ENCODE data around the gene MTHFSD. TPM values are rescaled to one million over a fixed set of nuclear protein-coding genes. Genes with fewer than 3 reads are reported as not detected.

Gene MTHFSD
- total and polyA plus RNA-seq, 11 donors = 3.9 to 17.0 (median 11.4) TPM

DNA sequence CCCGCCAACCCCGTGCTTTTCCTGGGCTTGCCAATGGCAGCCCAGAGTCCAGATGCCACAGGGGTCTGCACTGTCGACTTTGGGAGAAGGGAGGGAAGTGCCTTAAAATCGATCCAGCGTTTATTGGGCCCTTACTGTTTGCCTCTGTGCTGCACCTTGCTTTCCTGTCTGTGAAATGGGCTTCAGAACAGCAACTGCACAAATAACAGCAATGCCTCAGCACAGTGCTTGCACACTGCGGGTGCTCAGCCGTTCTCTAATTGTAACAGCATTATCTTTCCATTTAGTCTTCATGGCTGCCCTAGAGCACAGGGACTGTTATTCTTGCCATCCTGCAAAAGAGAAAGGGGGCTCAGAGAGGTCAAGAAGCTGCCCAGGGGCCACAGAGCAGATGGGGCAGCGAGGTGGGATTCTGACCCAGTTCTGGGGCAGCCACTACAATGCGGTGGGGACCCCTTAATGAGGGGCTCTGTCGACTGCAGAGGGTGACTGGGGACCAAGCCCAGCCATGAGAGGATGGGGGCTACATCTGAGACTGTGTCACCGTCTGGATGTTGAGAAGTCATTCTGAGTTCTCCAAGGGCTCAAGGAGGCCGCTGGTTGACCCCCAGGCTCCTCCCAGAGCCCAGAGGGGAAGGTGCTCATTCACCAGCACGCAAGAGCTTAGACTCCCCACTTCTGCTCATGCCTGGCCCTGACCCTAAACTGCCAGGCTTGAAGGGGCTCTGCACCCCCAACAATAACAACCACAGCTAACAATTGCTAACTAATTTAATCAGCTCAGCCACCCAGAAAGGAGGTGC is 54.1 kb downstream of the MTHFSD start:
- Histone ChIP-seq H3K4me3 (no peak overlapping the region), H3K36me3 (no peaks in the 10 kb centered on the region), H3K27me3 (peaks cover 84 to 100% (median 98%) of the 10 kb centered on the region in 9 donors), H3K27ac (peak overlapping the region in 1 of 12 donors; percentile 97), H3K4me1 (peaks cover 0 to 38% (median 13%) of the 10 kb centered on the region in 12 donors), H3K9me3 (no peaks in the 10 kb centered on the region)
- DNase-seq (peak in 1 of 5 donors; percentile 28), ATAC-seq (no peak)
- no peak for TF ChIP-seq POLR2A (IDR thresholded peaks at IDR 0.05)
- TF ChIP-seq, protein P1, sequence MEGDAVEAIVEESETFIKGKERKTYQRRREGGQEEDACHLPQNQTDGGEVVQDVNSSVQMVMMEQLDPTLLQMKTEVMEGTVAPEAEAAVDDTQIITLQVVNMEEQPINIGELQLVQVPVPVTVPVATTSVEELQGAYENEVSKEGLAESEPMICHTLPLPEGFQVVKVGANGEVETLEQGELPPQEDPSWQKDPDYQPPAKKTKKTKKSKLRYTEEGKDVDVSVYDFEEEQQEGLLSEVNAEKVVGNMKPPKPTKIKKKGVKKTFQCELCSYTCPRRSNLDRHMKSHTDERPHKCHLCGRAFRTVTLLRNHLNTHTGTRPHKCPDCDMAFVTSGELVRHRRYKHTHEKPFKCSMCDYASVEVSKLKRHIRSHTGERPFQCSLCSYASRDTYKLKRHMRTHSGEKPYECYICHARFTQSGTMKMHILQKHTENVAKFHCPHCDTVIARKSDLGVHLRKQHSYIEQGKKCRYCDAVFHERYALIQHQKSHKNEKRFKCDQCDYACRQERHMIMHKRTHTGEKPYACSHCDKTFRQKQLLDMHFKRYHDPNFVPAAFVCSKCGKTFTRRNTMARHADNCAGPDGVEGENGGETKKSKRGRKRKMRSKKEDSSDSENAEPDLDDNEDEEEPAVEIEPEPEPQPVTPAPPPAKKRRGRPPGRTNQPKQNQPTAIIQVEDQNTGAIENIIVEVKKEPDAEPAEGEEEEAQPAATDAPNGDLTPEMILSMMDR (IDR thresholded peaks at IDR 0.05) = no peak
- intact Hi-C loops (cut with DNase I) = no loop called here
- WGBS, 4 donors = 3 to 8% (median 6%) methylated on average over 5 to 13 of the region's 13 CpGs

DNA sequence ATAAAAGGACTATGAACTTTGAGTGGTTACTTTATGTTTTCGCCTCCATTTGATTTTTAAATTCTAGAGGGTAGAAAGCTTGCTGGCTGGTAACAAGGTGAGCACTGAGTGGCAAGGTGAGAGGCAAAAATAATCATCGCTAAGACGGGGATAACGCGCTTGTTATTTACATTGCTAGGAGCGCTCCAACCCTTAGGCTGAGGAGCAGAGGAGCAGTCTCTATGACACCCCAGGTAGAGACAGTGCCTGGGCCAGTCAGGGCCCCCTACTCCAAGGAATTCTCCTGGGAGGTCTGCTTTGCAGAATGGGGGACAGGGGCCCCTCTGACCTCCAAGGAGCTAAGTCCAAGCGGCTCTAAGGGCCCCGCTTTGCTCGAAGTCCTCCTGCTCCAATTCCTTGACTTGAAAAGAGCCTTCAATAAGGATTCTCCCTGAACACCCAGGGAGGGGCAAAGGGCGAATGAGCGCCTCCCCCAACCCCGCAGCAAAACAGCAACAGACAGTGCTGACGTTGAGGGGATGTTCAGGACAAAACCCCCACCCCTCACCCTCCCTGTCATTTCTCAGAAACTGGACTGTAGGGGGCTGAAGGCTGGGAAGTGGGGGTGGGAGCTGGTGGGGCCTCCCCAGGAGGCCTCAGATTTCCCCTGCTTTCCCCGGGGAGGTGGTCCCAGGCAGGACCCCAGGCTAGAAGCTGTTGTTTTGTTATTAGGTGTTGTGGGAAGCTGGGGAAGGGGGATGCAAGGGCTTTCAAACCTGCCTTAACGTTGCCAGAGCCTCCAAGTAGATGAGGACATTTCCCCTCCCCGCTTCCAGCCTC is 54.9 kb downstream of the MTHFSD start:
- no peaks in the 10 kb centered on the region for H3K36me3 ChIP-seq
- peaks cover 0 to 30% (median 11%) of the 10 kb centered on the region in 12 donors for H3K4me1 ChIP-seq
- H3K9me3 ChIP-seq = no peaks in the 10 kb centered on the region
- intact Hi-C loops (cut with DNase I) = no loop called here
- TF ChIP-seq POLR2A (IDR thresholded peaks at IDR 0.05) = no peak
- TF ChIP-seq, protein P1 (IDR thresholded peaks at IDR 0.05) = no peak
- peaks cover 84 to 100% (median 100%) of the 10 kb centered on the region in 9 donors for H3K27me3 ChIP-seq
- ATAC-seq (no peak), DNase-seq (peak in 1 of 5 donors; percentile 42)
- peak overlapping the region in 1 of 12 donors; percentile 97 for H3K27ac ChIP-seq
- 4 to 17% (median 9%) methylated on average over 13 to 16 of the region's 16 CpGs for WGBS, 4 donors
- H3K4me3 ChIP-seq = no peak overlapping the region

DNA sequence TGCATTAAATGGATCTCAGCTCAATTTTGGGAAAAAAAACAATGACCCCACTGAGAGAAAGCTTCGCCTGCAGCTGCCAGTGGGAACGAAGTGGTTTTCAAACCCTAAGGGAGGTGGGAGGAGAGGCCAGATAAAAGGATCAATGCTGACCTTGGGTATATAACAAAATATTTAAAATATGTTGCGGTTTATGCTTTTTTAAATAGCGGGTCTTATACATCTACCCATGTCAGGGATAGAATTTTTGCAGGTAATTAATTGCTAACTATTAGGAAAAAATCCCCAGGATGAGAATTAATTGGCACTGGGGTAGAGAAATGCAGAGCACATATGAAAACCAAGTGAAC is 55.6 kb downstream of the MTHFSD start:
- 13 to 18% (median 17%) methylated on average over 4 of the region's 4 CpGs for WGBS, 4 donors
- peaks cover 0 to 34% (median 10%) of the 10 kb centered on the region in 12 donors for H3K4me1 ChIP-seq
- peaks cover 84 to 100% (median 100%) of the 10 kb centered on the region in 9 donors for H3K27me3 ChIP-seq

More for the DNA sequence above, 55.6 kb downstream of the MTHFSD start:
- intact Hi-C loops (cut with DNase I) = no loop called here
- Histone ChIP-seq H3K9me3 (no peaks in the 10 kb centered on the region), H3K4me3 (no peak overlapping the region), H3K27ac (peak overlapping the region in 1 of 12 donors; percentile 97), H3K36me3 (no peaks in the 10 kb centered on the region)
- DNase-seq (no peak), ATAC-seq (no peak)
- TF ChIP-seq, protein P1 (IDR thresholded peaks at IDR 0.05) = no peak
- no peak for TF ChIP-seq POLR2A (IDR thresholded peaks at IDR 0.05)
